ENCODE measurements around the gene TBC1D8.

Gene TBC1D8

GRCh38 chr2:100999995-101000394, 151.2 kb downstream of the TBC1D8 start:
- no peak for TF ChIP-seq ZNF274 (IDR thresholded peaks at IDR 0.05; ENCODE audit: low read depth, low read length)
- no peak overlapping the region for H3K4me3 ChIP-seq (ENCODE audit: low read length)

- no peak for TF ChIP-seq ZNF274 (IDR thresholded peaks at IDR 0.05; ENCODE audit: low read depth, low read length)
- H3K4me3 ChIP-seq (ENCODE audit: low read length): no peak overlapping the region
These were observed 153.0 kb downstream of the TBC1D8 start for GRCh38 chr2:100998235-100998573.

- TF ChIP-seq ZNF274 (IDR thresholded peaks at IDR 0.05; ENCODE audit: low read depth, low read length): no peak
- H3K4me3 ChIP-seq (ENCODE audit: low read length): no peak overlapping the region
These were observed 153.5 kb downstream of the TBC1D8 start for GRCh38 chr2:100997509-100998234.

- H3K4me3 ChIP-seq (ENCODE audit: low read length): no peak overlapping the region
- TF ChIP-seq ZNF274 (IDR thresholded peaks at IDR 0.05; ENCODE audit: low read depth, low read length): no peak
These were observed 155.7 kb downstream of the TBC1D8 start for GRCh38 chr2:100995309-100996075.

GRCh38 chr2:100993294-100993693, 157.9 kb downstream of the TBC1D8 start:
- TF ChIP-seq ZNF274 (IDR thresholded peaks at IDR 0.05; ENCODE audit: low read depth, low read length): no peak
- no peak overlapping the region for H3K4me3 ChIP-seq (ENCODE audit: low read length)

GRCh38 chr2:100992262-100992661, 158.9 kb downstream of the TBC1D8 start:
- TF ChIP-seq ZNF274 (IDR thresholded peaks at IDR 0.05; ENCODE audit: low read depth, low read length): no peak
- no peak overlapping the region for H3K4me3 ChIP-seq (ENCODE audit: low read length)

GRCh38 chr2:100991404-100991773, 159.8 kb downstream of the TBC1D8 start:
- H3K4me3 ChIP-seq (ENCODE audit: low read length): no peak overlapping the region
- TF ChIP-seq ZNF274 (IDR thresholded peaks at IDR 0.05; ENCODE audit: low read depth, low read length): no peak

GRCh38 chr2:100990650-100991403, 160.4 kb downstream of the TBC1D8 start:
- H3K4me3 ChIP-seq (ENCODE audit: low read length): no peak overlapping the region
- no peak for TF ChIP-seq ZNF274 (IDR thresholded peaks at IDR 0.05; ENCODE audit: low read depth, low read length)

GRCh38 chr2:100990166-100990565, 161.0 kb downstream of the TBC1D8 start:
- TF ChIP-seq ZNF274 (IDR thresholded peaks at IDR 0.05; ENCODE audit: low read depth, low read length): no peak
- H3K4me3 ChIP-seq (ENCODE audit: low read length): no peak overlapping the region

GRCh38 chr2:100989666-100990065, 161.5 kb downstream of the TBC1D8 start:
- H3K4me3 ChIP-seq (ENCODE audit: low read length): no peak overlapping the region
- no peak for TF ChIP-seq ZNF274 (IDR thresholded peaks at IDR 0.05; ENCODE audit: low read depth, low read length)

- TF ChIP-seq ZNF274 (IDR thresholded peaks at IDR 0.05; ENCODE audit: low read depth, low read length): no peak
- H3K4me3 ChIP-seq (ENCODE audit: low read length): no peak overlapping the region
These were observed 162.4 kb downstream of the TBC1D8 start for GRCh38 chr2:100988630-100989417.

- H3K4me3 ChIP-seq (ENCODE audit: low read length): no peak overlapping the region
- TF ChIP-seq ZNF274 (IDR thresholded peaks at IDR 0.05; ENCODE audit: low read depth, low read length): no peak
These were observed 163.2 kb downstream of the TBC1D8 start for GRCh38 chr2:100987974-100988373.

- TF ChIP-seq ZNF274 (IDR thresholded peaks at IDR 0.05; ENCODE audit: low read depth, low read length): no peak
These were observed 163.6 kb downstream of the TBC1D8 start for GRCh38 chr2:100987536-100987935.

GRCh38 chr2:100986157-100986556, 165.0 kb downstream of the TBC1D8 start:
- TF ChIP-seq ZNF274 (IDR thresholded peaks at IDR 0.05; ENCODE audit: low read depth, low read length): no peak
- no peak overlapping the region for H3K4me3 ChIP-seq (ENCODE audit: low read length)

More at GRCh38 chr2:100987536-100987935, 163.6 kb downstream of the TBC1D8 start:
- H3K4me3 ChIP-seq (ENCODE audit: low read length): no peak overlapping the region
